ENCODE results near the gene CACNA1D. TPM values are rescaled to one million over a fixed set of nuclear protein-coding genes. Genes with fewer than 3 reads are reported as not detected.
"Not testable (repeated sequence)": the region's sequence is repeated elsewhere in the genome, so short reads cannot be mapped to it uniquely, and the experiment has no call there.

The CACNA1D gene
- total RNA-seq, 1 donor from 2014 or later, result 1.1 TPM

- Mint-ChIP-seq H3K36me3 (ENCODE audit: low read depth) (peaks cover 3% of the 10 kb centered on the region), H3K4me1 (no peaks in the 10 kb centered on the region), H3K9me3 (peaks cover 13% of the 10 kb centered on the region), H3K27me3 (ENCODE audit: low read depth) (peaks cover under 1% of the 10 kb centered on the region), H3K4me3 (no peak overlapping the region), H3K27ac (ENCODE audit: unreplicated experiment) (no peak overlapping the region)
- no peak for DNase-seq (ENCODE audit: low read depth, low spot score)
- no peak for TF ChIP-seq CTCF (conservative IDR thresholded peaks at IDR 0.05)
These were observed 157.5 kb downstream of the CACNA1D start for GRCh38 chr3:53651927-53652326.

- TF ChIP-seq CTCF (conservative IDR thresholded peaks at IDR 0.05), result no peak
- no peak overlapping the region for H3K27ac Mint-ChIP-seq (ENCODE audit: unreplicated experiment)
- H3K9me3 Mint-ChIP-seq, result peaks cover 13% of the 10 kb centered on the region
- H3K36me3 Mint-ChIP-seq (ENCODE audit: low read depth), result peaks cover 5% of the 10 kb centered on the region
- H3K27me3 Mint-ChIP-seq (ENCODE audit: low read depth), result peaks cover 3% of the 10 kb centered on the region
- no peak for DNase-seq (ENCODE audit: low read depth, low spot score)
- peaks cover 10% of the 10 kb centered on the region for H3K4me1 Mint-ChIP-seq
- H3K4me3 Mint-ChIP-seq, result no peak overlapping the region
These were observed 163.2 kb downstream of the CACNA1D start for GRCh38 chr3:53657651-53658050.

GRCh38 chr3:53658613-53659193, 164.3 kb downstream of the CACNA1D start:
- Mint-ChIP-seq H3K4me3 (no peak overlapping the region), H3K9me3 (peaks cover 16% of the 10 kb centered on the region), H3K36me3 (ENCODE audit: low read depth) (peaks cover 5% of the 10 kb centered on the region), H3K27ac (ENCODE audit: unreplicated experiment) (no peak overlapping the region), H3K27me3 (ENCODE audit: low read depth) (peaks cover 3% of the 10 kb centered on the region), H3K4me1 (peaks cover 10% of the 10 kb centered on the region)
- TF ChIP-seq CTCF (conservative IDR thresholded peaks at IDR 0.05), result no peak
- DNase-seq (ENCODE audit: low read depth, low spot score), result no peak

GRCh38 chr3:53659996-53660395, 165.6 kb downstream of the CACNA1D start:
- Mint-ChIP-seq H3K9me3 (peaks cover 15% of the 10 kb centered on the region), H3K27me3 (ENCODE audit: low read depth) (peaks cover 3% of the 10 kb centered on the region), H3K36me3 (ENCODE audit: low read depth) (peaks cover 2% of the 10 kb centered on the region), H3K27ac (ENCODE audit: unreplicated experiment) (no peak overlapping the region), H3K4me1 (peaks cover 10% of the 10 kb centered on the region), H3K4me3 (no peak overlapping the region)
- no peak for TF ChIP-seq CTCF (conservative IDR thresholded peaks at IDR 0.05)
- no peak for DNase-seq (ENCODE audit: low read depth, low spot score)

GRCh38 chr3:53661480-53661879, 167.1 kb downstream of the CACNA1D start:
- Mint-ChIP-seq H3K9me3 (peaks cover 12% of the 10 kb centered on the region), H3K4me1 (peaks cover 10% of the 10 kb centered on the region), H3K4me3 (no peak overlapping the region), H3K27ac (ENCODE audit: unreplicated experiment) (no peak overlapping the region), H3K36me3 (ENCODE audit: low read depth) (peaks cover 2% of the 10 kb centered on the region), H3K27me3 (ENCODE audit: low read depth) (peaks cover 6% of the 10 kb centered on the region)
- DNase-seq (ENCODE audit: low read depth, low spot score), result no peak
- TF ChIP-seq CTCF (conservative IDR thresholded peaks at IDR 0.05), result no peak

- not testable (repeated sequence) for H3K27ac Mint-ChIP-seq (ENCODE audit: unreplicated experiment); DNase-seq (ENCODE audit: low read depth, low spot score); H3K4me3 Mint-ChIP-seq; H3K4me1 Mint-ChIP-seq; H3K36me3 Mint-ChIP-seq (ENCODE audit: low read depth)
- H3K9me3 Mint-ChIP-seq, result peaks cover 12% of the 10 kb centered on the region
- peaks cover 15% of the 10 kb centered on the region for H3K27me3 Mint-ChIP-seq (ENCODE audit: low read depth)
These were observed 170.4 kb downstream of the CACNA1D start for GRCh38 chr3:53664812-53665211.

All from neural crest cell (in vitro differentiated cells).